Panc1 (cell line): ENCODE measurements around the gene TRPC4AP. TPM values are rescaled to one million over a fixed set of nuclear protein-coding genes. Genes with fewer than 3 reads are reported as not detected.

Experiments
- ATAC-seq: fragments of 200-7000 bp; cut with Tn5 transposase; 2 replicates; pipeline ENCODE4 v1.9.1; 2020; ENCODE audit warnings: mild to moderate bottlenecking, moderate library complexity
- BruUV-seq: library from RNA; stranded (reverse); fragments of 400-500 nt; replicated peaks from 2 replicates; lab custom pipeline; 2021; lab: Mats Ljungman, UMichigan
- CTCF ChIA-PET: fragments of 300-600 bp; sonication (Branson Sonifier 250); formaldehyde crosslinking; loops from one replicate; lab custom pipeline; 2022; ENCODE audit warnings: antibody characterized with exemption; lab: Charles Lee
- POLR2A ChIA-PET: fragments of 300-600 bp; sonication (Branson Sonifier 250); formaldehyde crosslinking; loops from one replicate; lab custom pipeline; 2022; ENCODE audit warnings: antibody characterized with exemption; lab: Charles Lee
- DNase-seq: peaks from one replicate; pipeline ENCODE4 v3.0.0-alpha.2; 2010; ENCODE audit warnings: low read depth, low spot score
- H3K27ac ChIP-seq: 2 replicates; pipeline ENCODE4 v1.5.1; 2011; ENCODE audit warnings: mild to moderate bottlenecking, low read length, inconsistent platforms
- H3K27me3 ChIP-seq: fragments of 200-500 bp; sonication (Bioruptor generic); 2 replicates; pipeline ENCODE4 v1.6.0; 2014; ENCODE audit warnings: low read length, inconsistent platforms; ENCODE audit not compliant: control insufficient read depth, insufficient read depth
- H3K36me3 ChIP-seq: fragments of 200-500 bp; sonication (Bioruptor generic); 2 replicates; pipeline ENCODE4 v1.5.1; 2014; ENCODE audit warnings: inconsistent platforms, mild to moderate bottlenecking, low read length, moderate library complexity; ENCODE audit not compliant: control insufficient read depth, insufficient read depth
- H3K4me1 ChIP-seq: 2 replicates; pipeline ENCODE4 v1.5.1; 2011; ENCODE audit warnings: inconsistent platforms, mild to moderate bottlenecking, low read length, moderate library complexity; ENCODE audit not compliant: control insufficient read depth, insufficient read depth
- H3K4me3 ChIP-seq, 2 experiments: 2 replicates each; pipeline ENCODE4 v1.5.1; 2011 to 2012; ENCODE audit warnings: low read depth in 2 of 2, low read length in 2 of 2, mild to moderate bottlenecking in 2 of 2, inconsistent platforms in 1 of 2, moderate library complexity in 1 of 2
- H3K9me3 ChIP-seq: fragments of 200-500 bp; sonication (Bioruptor generic); 2 replicates; pipeline ENCODE4 v1.5.1; 2014; ENCODE audit warnings: low read depth, mild to moderate bottlenecking, inconsistent platforms, low read length, moderate library complexity; ENCODE audit not compliant: control insufficient read depth, insufficient read depth
- CTCF ChIP-seq: fragments of 450-650 bp; IDR thresholded peaks from 2 replicates; pipeline ENCODE4 v1.5.1; 2017; ENCODE audit warnings: mild to moderate bottlenecking
- POLR2AphosphoS5 ChIP-seq: IDR thresholded peaks from 2 replicates; pipeline ENCODE4 v1.6.1; 2012; ENCODE audit warnings: mild to moderate bottlenecking, low read depth, low read length, moderate library complexity
- REST ChIP-seq, 2 experiments: IDR thresholded peaks; 2 replicates each; pipeline ENCODE4 v1.6.1; 2011 to 2012; ENCODE audit warnings: low read depth in 2 of 2, control low read depth in 1 of 2, low read length in 1 of 2, mild to moderate bottlenecking in 1 of 2, moderate library complexity in 1 of 2; ENCODE audit not compliant: insufficient read depth in 1 of 2
- SIN3A ChIP-seq: IDR thresholded peaks from 2 replicates; pipeline ENCODE4 v1.6.1; 2012; ENCODE audit warnings: low read depth, mild to moderate bottlenecking, low read length, moderate library complexity, borderline replicate concordance; ENCODE audit not compliant: insufficient read depth
- TCF7L2 ChIP-seq: IDR thresholded peaks from 2 replicates; pipeline ENCODE4 v1.6.1; 2011; ENCODE audit warnings: mild to moderate bottlenecking, low read depth, low read length, inconsistent platforms
- in situ Hi-C: cut with HindIII; loops from 2 replicates; pipeline ENCODE4 v1.10.0; 2016; ENCODE audit warnings: low sequenced_read_pairs, low pct_unique_long_range_greater_than_20kb
- intact Hi-C: fragments of 100-400 bp; cut with micrococcal nuclease; formaldehyde crosslinking; loops from one replicate; pipeline ENCODE4 v1.10.0; 2022; ENCODE audit not compliant: unreplicated experiment
- total RNA-seq: library from RNA; stranded (reverse); gene quantifications from one replicate; pipeline ENCODE4 v1.2.1, GENCODE V29; 2021; ENCODE audit not compliant: unreplicated experiment

Gene TRPC4AP
- total RNA-seq, 1 experiment from 2014 or later = 48.4 TPM

GRCh38 chr20:35049776-35050352 is 42.7 kb downstream of the TRPC4AP start:
- in situ Hi-C loops (no loop called here), intact Hi-C loops (no loop called here)
- TF ChIP-seq CTCF (no peak; the same call in 1 of the 2 replicates), REST (IDR thresholded peaks at IDR 0.05; ENCODE audit: insufficient read depth in 1 of 2, low read depth in 2 of 2, low read length in 1 of 2) (no peak), POLR2AphosphoS5 (no peak), SIN3A (no peak), TCF7L2 (no peak)
- ATAC-seq = no peak
- H3K36me3 ChIP-seq = 0 out of 2 replicates have a peak, but pooled peaks cover 2% of the 10 kb centered on the region
- ChIA-PET POLR2A (no interaction called here), CTCF (no interaction called here)
- DNase-seq = no peak
- no peaks in the 10 kb centered on the region for H3K9me3 ChIP-seq
- no peak overlapping the region for H3K27ac ChIP-seq
- no TSS peak for BruUV-seq
- no peaks in the 10 kb centered on the region for H3K27me3 ChIP-seq
- H3K4me3 ChIP-seq = no peak overlapping the region
- no peaks in the 10 kb centered on the region for H3K4me1 ChIP-seq

GRCh38 chr20:35048739-35049138 is 43.9 kb downstream of the TRPC4AP start:
- POLR2A ChIA-PET = no interaction called here

More at GRCh38 chr20:35048739-35049138, 43.9 kb downstream of the TRPC4AP start:
- Histone ChIP-seq H3K36me3 (0 out of 2 replicates have a peak, but pooled peaks cover 2% of the 10 kb centered on the region), H3K4me1 (no peaks in the 10 kb centered on the region), H3K27ac (no peak overlapping the region), H3K27me3 (no peaks in the 10 kb centered on the region), H3K4me3 (no peak overlapping the region), H3K9me3 (no peaks in the 10 kb centered on the region)
- intact Hi-C loops (no loop called here), in situ Hi-C loops (no loop called here)
- DNase-seq (no peak), ATAC-seq (no peak)
- BruUV-seq = no TSS peak
- CTCF ChIA-PET = interaction anchor here (0.5 kb wide), 1 partner anchor 772 kb away, joined by 4 read pairs; no protein-coding TSS in a partner anchor
- TF ChIP-seq TCF7L2 (no peak), CTCF (no peak), POLR2AphosphoS5 (no peak), SIN3A (no peak), REST (IDR thresholded peaks at IDR 0.05; ENCODE audit: insufficient read depth in 1 of 2, low read depth in 2 of 2, low read length in 1 of 2) (no peak)
